Upper lobe of right lung (tissue), 1 donor: ENCODE results near the gene TLCD3B. TPM values are rescaled to one million over a fixed set of nuclear protein-coding genes. Genes with fewer than 3 reads are reported as not detected.

ENCODE experiments used
- ATAC-seq: fragments of 200-7000 bp; cut with Tn5 transposase; one replicate; pipeline ENCODE4 v1.9.1; 2020; ENCODE audit warnings: mild to moderate bottlenecking, moderate library complexity
- DNase-seq: peaks from one replicate; pipeline ENCODE4 v3.0.0-alpha.2; 2020
- H3K27ac ChIP-seq: fragments of 200-600 bp; one replicate; pipeline ENCODE4 v1.8.0; 2022
- H3K27me3 ChIP-seq: fragments of 200-600 bp; one replicate; pipeline ENCODE4 v1.8.0; 2022; ENCODE audit warnings: mild to moderate bottlenecking
- H3K36me3 ChIP-seq: fragments of 200-600 bp; one replicate; pipeline ENCODE4 v1.8.0; 2022
- H3K4me1 ChIP-seq: fragments of 200-600 bp; one replicate; pipeline ENCODE4 v1.8.0; 2022
- H3K4me3 ChIP-seq: fragments of 200-600 bp; one replicate; pipeline ENCODE4 v1.8.0; 2022; ENCODE audit warnings: mild to moderate bottlenecking
- H3K9me3 ChIP-seq: fragments of 200-600 bp; one replicate; pipeline ENCODE4 v1.8.0; 2022
- intact Hi-C: fragments of 100-400 bp; cut with DNase I; formaldehyde crosslinking; loops from one replicate; pipeline ENCODE4 v1.11.0; 2022
- total RNA-seq: library from RNA; stranded (reverse); fragmentation: NEBNext Ultra II Directional; extraction: Animal tissue kit (Norgen Biotek cat#: 25700); gene quantifications from one replicate; pipeline ENCODE4 v1.2.1, GENCODE V29; 2021
- TF ChIP-seq, protein P1 (sequence below): fragments of 200-600 bp; IDR thresholded peaks from one replicate; pipeline ENCODE4 v1.8.0; 2022; ENCODE audit warnings: antibody characterized with exemption
- donor health status: DM: no; HTN: yes; CAD: no; lungs with severe emphysema.

TLCD3B gene
- total RNA-seq, 1 donor from 2014 or later: not detected

DNA sequence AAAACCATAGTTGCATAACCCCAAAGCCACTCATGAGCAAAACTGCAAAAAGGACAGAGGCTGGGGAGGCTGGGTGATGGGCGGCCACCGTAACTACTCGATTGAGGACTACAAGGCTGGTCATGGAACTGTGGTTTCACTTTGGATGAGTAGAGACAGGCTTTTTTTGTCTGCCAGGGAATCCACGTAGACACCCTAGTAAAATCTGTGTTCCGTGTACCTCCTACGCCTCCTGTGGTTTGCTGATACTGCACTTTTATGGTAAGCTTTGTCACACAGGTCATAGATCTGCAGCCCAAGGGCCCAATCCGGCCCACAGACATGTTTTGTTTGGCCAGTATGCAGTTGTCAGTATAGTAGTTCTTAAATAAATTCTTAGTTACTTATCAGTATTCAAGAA is 2.2 kb upstream of the TLCD3B start:
- H3K4me3 ChIP-seq: no peak overlapping the region
- no peaks in the 10 kb centered on the region for H3K9me3 ChIP-seq
- TF ChIP-seq, protein P1, sequence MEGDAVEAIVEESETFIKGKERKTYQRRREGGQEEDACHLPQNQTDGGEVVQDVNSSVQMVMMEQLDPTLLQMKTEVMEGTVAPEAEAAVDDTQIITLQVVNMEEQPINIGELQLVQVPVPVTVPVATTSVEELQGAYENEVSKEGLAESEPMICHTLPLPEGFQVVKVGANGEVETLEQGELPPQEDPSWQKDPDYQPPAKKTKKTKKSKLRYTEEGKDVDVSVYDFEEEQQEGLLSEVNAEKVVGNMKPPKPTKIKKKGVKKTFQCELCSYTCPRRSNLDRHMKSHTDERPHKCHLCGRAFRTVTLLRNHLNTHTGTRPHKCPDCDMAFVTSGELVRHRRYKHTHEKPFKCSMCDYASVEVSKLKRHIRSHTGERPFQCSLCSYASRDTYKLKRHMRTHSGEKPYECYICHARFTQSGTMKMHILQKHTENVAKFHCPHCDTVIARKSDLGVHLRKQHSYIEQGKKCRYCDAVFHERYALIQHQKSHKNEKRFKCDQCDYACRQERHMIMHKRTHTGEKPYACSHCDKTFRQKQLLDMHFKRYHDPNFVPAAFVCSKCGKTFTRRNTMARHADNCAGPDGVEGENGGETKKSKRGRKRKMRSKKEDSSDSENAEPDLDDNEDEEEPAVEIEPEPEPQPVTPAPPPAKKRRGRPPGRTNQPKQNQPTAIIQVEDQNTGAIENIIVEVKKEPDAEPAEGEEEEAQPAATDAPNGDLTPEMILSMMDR: no peak
- peaks cover 5% of the 10 kb centered on the region for H3K4me1 ChIP-seq
- H3K27me3 ChIP-seq: peaks cover 59% of the 10 kb centered on the region
- no peak for ATAC-seq
- no peak for DNase-seq
- intact Hi-C loops: no loop called here
- no peaks in the 10 kb centered on the region for H3K36me3 ChIP-seq
- H3K27ac ChIP-seq: no peak overlapping the region

DNA sequence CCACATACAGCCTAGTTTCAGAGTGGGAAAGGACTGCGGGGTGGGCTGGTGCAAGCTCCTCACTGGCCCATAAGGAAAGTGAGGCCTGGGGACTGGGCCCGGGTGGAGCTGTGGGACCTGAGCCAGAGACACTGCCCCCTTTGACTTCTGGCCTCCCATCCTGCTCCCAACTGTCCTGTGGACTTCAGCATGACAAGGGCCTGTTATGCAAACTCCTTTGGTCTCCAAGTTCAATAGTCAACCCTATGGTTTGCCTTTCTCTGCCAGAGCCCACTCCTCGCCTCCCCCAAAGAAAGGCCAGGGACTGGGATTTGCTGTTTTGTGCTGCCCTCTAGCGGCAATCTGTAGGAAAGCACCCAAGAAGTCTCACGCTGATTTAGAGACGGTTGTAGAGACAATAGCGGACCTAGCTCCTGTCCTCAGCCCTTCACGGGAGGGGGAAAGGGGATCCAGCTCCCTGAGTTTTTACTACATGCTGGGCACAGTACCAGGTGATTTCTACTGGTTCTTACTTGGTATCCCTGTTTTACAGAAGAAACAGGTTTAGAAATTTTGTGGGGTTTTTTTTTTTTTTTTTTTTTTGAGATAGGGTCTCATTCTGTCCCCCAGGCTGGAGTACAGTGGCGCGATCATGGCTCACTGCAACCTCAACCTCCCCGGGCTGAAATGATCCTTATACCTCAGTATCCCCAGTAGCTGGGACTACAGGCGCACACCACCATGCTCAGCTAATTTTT is 1.2 kb upstream of the TLCD3B start:
- no peak overlapping the region for H3K4me3 ChIP-seq
- H3K36me3 ChIP-seq: no peaks in the 10 kb centered on the region
- peaks cover 5% of the 10 kb centered on the region for H3K4me1 ChIP-seq
- TF ChIP-seq, protein P1: peak; percentile 70
- intact Hi-C loops: no loop called here
- H3K9me3 ChIP-seq: no peaks in the 10 kb centered on the region
- peaks cover 59% of the 10 kb centered on the region for H3K27me3 ChIP-seq
- no peak overlapping the region for H3K27ac ChIP-seq
- no peak for DNase-seq
- ATAC-seq: peak; percentile 66

DNA sequence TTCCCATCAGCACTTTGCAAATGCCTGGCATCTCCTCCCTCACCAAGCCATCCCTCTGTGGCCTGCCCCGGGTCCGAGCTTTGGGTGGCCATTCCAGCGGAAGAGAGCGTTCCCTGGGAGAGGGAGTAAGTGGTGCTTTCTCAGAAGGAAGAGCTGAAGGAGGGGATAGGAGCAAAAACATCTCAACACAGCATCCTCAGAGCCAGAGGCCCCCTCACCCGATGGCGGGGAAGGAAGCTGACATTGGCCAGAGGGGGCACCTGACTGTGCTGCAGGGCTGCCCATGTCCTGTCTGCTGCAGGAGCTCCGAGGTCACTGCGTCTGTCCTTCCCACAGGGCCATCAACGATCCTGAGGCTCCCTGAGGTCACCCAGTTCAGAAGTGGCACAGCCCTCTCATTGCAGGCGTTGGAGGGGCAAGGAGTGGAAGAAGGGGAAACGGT is 427 bp upstream of the TLCD3B start:
- Histone ChIP-seq H3K4me3 (no peak overlapping the region), H3K4me1 (peaks cover 5% of the 10 kb centered on the region), H3K27me3 (peaks cover 60% of the 10 kb centered on the region), H3K9me3 (no peaks in the 10 kb centered on the region), H3K36me3 (no peaks in the 10 kb centered on the region), H3K27ac (no peak overlapping the region)
- intact Hi-C loops: no loop called here
- no peak for ATAC-seq
- no peak for DNase-seq
- TF ChIP-seq, protein P1: no peak

DNA sequence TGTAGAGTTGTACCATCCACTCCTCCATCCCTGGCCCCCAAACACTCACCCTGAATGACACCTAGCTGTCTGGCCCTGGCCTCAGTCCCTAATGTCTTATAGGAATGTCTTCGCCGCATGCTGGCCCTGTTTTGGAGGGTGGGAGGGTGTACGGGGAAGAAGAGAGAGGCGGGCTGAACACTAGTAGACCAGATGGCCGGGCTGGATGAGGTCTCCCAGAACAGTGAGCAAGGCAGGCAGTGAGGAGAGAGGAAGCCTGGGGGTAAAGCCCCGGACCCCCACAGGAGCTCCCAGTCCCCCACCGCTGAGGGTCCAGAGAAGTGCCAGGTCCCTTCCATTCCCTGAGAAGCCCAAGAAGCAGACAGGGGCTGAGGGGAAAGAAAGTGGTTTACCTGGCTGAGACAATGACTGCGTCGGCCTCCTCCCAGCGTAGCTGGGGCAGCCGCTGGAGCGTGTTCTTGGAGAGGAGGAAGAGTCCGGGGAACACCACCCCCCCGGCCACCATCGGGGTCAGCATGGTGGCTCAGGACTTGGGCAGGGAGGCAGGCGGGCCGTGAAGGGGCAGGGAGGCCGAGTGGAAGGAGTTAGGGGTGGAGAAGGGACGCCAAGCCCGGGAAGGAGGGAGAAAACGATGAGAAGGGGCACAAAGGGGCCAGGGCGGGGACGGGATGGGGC is 923 bp downstream of the TLCD3B start:
- DNase-seq (no peak), ATAC-seq (no peak)
- Histone ChIP-seq H3K27me3 (peaks cover 68% of the 10 kb centered on the region), H3K9me3 (no peaks in the 10 kb centered on the region), H3K4me3 (no peak overlapping the region), H3K4me1 (peaks cover 5% of the 10 kb centered on the region), H3K27ac (no peak overlapping the region), H3K36me3 (no peaks in the 10 kb centered on the region)
- intact Hi-C loops: no loop called here
- TF ChIP-seq, protein P1: no peak

DNA sequence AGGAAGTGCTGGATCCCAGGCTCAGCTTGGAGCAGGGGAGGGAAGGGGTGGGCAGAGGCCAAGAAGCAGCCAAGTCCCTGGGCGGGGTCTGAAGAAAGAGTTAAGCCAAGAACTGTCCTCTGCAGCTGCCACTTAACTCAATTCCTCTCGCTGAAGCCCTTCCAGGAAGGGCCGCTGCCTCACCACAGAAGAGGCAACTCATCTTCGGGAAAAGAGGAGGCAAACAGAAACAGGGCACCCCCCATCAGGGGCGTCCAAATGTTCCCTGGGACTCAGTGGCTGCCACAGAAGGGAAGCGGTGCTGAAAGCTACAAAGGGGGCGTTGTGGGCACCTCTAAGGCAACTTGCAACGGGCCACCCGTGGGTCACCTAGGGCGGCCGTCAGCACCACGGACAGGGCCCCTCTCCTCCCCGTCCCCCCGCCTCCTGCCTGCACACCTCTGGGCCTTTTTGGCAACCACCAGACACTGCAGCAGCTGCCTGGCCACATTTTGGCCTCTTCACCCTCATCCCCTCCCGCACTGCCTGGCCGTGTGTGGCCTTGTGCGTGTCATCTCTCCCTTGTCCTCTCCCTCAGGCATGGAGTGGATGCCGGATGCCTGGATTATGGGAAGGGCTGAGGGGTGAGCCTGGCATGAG is 2.5 kb downstream of the TLCD3B start:
- intact Hi-C loops: no loop called here
- ATAC-seq (peak; percentile 28), DNase-seq (no peak)

More for the DNA sequence above, 2.5 kb downstream of the TLCD3B start:
- TF ChIP-seq, protein P1: no peak
- H3K27me3 ChIP-seq: peaks cover 67% of the 10 kb centered on the region
- H3K36me3 ChIP-seq: no peaks in the 10 kb centered on the region
- H3K4me3 ChIP-seq: no peak overlapping the region
- H3K27ac ChIP-seq: no peak overlapping the region
- no peaks in the 10 kb centered on the region for H3K9me3 ChIP-seq
- peaks cover 5% of the 10 kb centered on the region for H3K4me1 ChIP-seq
